ENCODE data around the gene CACNG7.
"Not testable (repeated sequence)": the region's sequence is repeated elsewhere in the genome, so short reads cannot be mapped to it uniquely, and the experiment has no call there.

The CACNG7 gene

GRCh38 chr19:53944416-53944815 lies 35.3 kb downstream of the CACNG7 start:
- Histone ChIP-seq H3K4me3 (ENCODE audit: low read depth in 1 of 2, low read length in 2 of 2) (no peak overlapping the region), H3K9me3 (ENCODE audit: control insufficient read depth in 1 of 2, low read length in 2 of 2) (no peaks in the 10 kb centered on the region), H3K36me3 (ENCODE audit: control insufficient read depth in 1 of 2, insufficient read depth in 2 of 2, low read length in 2 of 2) (no peaks in the 10 kb centered on the region), H3K27ac (ENCODE audit: low read length) (no peak overlapping the region), H3K27me3 (ENCODE audit: low read depth, low read length) (peaks cover 17% of the 10 kb centered on the region), H3K4me1 (ENCODE audit: control insufficient read depth in 1 of 2, insufficient read depth in 2 of 2, low read length in 2 of 2) (peaks cover 0 to 7% of the 10 kb centered on the region in 2 donors)

GRCh38 chr19:53944933-53945332 lies 35.9 kb downstream of the CACNG7 start:
- H3K27ac ChIP-seq (ENCODE audit: low read length), result no peak overlapping the region
- peaks cover 17% of the 10 kb centered on the region for H3K27me3 ChIP-seq (ENCODE audit: low read depth, low read length)
- no peaks in the 10 kb centered on the region for H3K36me3 ChIP-seq (ENCODE audit: control insufficient read depth in 1 of 2, insufficient read depth in 2 of 2, low read length in 2 of 2)
- H3K4me1 ChIP-seq (ENCODE audit: control insufficient read depth in 1 of 2, insufficient read depth in 2 of 2, low read length in 2 of 2), result peaks cover 0 to 7% of the 10 kb centered on the region in 2 donors
- no peak overlapping the region for H3K4me3 ChIP-seq (ENCODE audit: low read depth in 1 of 2, low read length in 2 of 2)
- H3K9me3 ChIP-seq (ENCODE audit: control insufficient read depth in 1 of 2, low read length in 2 of 2), result no peaks in the 10 kb centered on the region

GRCh38 chr19:53945441-53945840 lies 36.4 kb downstream of the CACNG7 start:
- Histone ChIP-seq H3K4me1 (ENCODE audit: control insufficient read depth in 1 of 2, insufficient read depth in 2 of 2, low read length in 2 of 2) (peaks cover 0 to 7% of the 10 kb centered on the region in 2 donors), H3K27me3 (ENCODE audit: low read depth, low read length) (peaks cover 17% of the 10 kb centered on the region), H3K36me3 (ENCODE audit: control insufficient read depth in 1 of 2, insufficient read depth in 2 of 2, low read length in 2 of 2) (no peaks in the 10 kb centered on the region), H3K4me3 (ENCODE audit: low read depth in 1 of 2, low read length in 2 of 2) (no peak overlapping the region), H3K27ac (ENCODE audit: low read length) (no peak overlapping the region), H3K9me3 (ENCODE audit: control insufficient read depth in 1 of 2, low read length in 2 of 2) (no peaks in the 10 kb centered on the region)

- Histone ChIP-seq H3K4me1 (ENCODE audit: control insufficient read depth in 1 of 2, insufficient read depth in 2 of 2, low read length in 2 of 2) (peaks cover 0 to 7% of the 10 kb centered on the region in 2 donors), H3K36me3 (ENCODE audit: control insufficient read depth in 1 of 2, insufficient read depth in 2 of 2, low read length in 2 of 2) (no peaks in the 10 kb centered on the region), H3K27ac (ENCODE audit: low read length) (no peak overlapping the region), H3K9me3 (ENCODE audit: control insufficient read depth in 1 of 2, low read length in 2 of 2) (no peaks in the 10 kb centered on the region), H3K4me3 (ENCODE audit: low read depth in 1 of 2, low read length in 2 of 2) (no peak overlapping the region), H3K27me3 (ENCODE audit: low read depth, low read length) (peaks cover 17% of the 10 kb centered on the region)
These were observed 36.9 kb downstream of the CACNG7 start for GRCh38 chr19:53945998-53946397.

GRCh38 chr19:53947624-53948023 lies 38.5 kb downstream of the CACNG7 start:
- H3K27me3 ChIP-seq (ENCODE audit: low read depth, low read length), result peaks cover 5% of the 10 kb centered on the region

GRCh38 chr19:53948611-53949010 lies 39.5 kb downstream of the CACNG7 start:
- not testable (repeated sequence) for H3K27ac ChIP-seq (ENCODE audit: low read length); H3K4me1 ChIP-seq (ENCODE audit: control insufficient read depth in 1 of 2, insufficient read depth in 2 of 2, low read length in 2 of 2); H3K9me3 ChIP-seq (ENCODE audit: control insufficient read depth in 1 of 2, low read length in 2 of 2); H3K4me3 ChIP-seq (ENCODE audit: low read depth in 1 of 2, low read length in 2 of 2); H3K27me3 ChIP-seq (ENCODE audit: low read depth, low read length); H3K36me3 ChIP-seq (ENCODE audit: control insufficient read depth in 1 of 2, insufficient read depth in 2 of 2, low read length in 2 of 2)

More at GRCh38 chr19:53947624-53948023, 38.5 kb downstream of the CACNG7 start:
- Histone ChIP-seq H3K4me3 (ENCODE audit: low read depth in 1 of 2, low read length in 2 of 2) (no peak overlapping the region), H3K36me3 (ENCODE audit: control insufficient read depth in 1 of 2, insufficient read depth in 2 of 2, low read length in 2 of 2) (no peaks in the 10 kb centered on the region), H3K27ac (ENCODE audit: low read length) (no peak overlapping the region), H3K9me3 (ENCODE audit: control insufficient read depth in 1 of 2, low read length in 2 of 2) (no peaks in the 10 kb centered on the region), H3K4me1 (ENCODE audit: control insufficient read depth in 1 of 2, insufficient read depth in 2 of 2, low read length in 2 of 2) (peaks cover 0 to 3% of the 10 kb centered on the region in 2 donors)

- no peaks in the 10 kb centered on the region for H3K9me3 ChIP-seq (ENCODE audit: control insufficient read depth in 1 of 2, low read length in 2 of 2)
These were observed 42.4 kb downstream of the CACNG7 start for GRCh38 chr19:53951436-53951835.

GRCh38 chr19:53951947-53952346 lies 42.9 kb downstream of the CACNG7 start:
- Histone ChIP-seq H3K4me3 (ENCODE audit: low read depth in 1 of 2, low read length in 2 of 2) (no peak overlapping the region), H3K27me3 (ENCODE audit: low read depth, low read length) (no peaks in the 10 kb centered on the region), H3K9me3 (ENCODE audit: control insufficient read depth in 1 of 2, low read length in 2 of 2) (no peaks in the 10 kb centered on the region), H3K4me1 (ENCODE audit: control insufficient read depth in 1 of 2, insufficient read depth in 2 of 2, low read length in 2 of 2) (no peaks in the 10 kb centered on the region), H3K36me3 (ENCODE audit: control insufficient read depth in 1 of 2, insufficient read depth in 2 of 2, low read length in 2 of 2) (no peaks in the 10 kb centered on the region), H3K27ac (ENCODE audit: low read length) (no peak overlapping the region)

More at GRCh38 chr19:53951436-53951835, 42.4 kb downstream of the CACNG7 start:
- Histone ChIP-seq H3K27me3 (ENCODE audit: low read depth, low read length) (no peaks in the 10 kb centered on the region), H3K36me3 (ENCODE audit: control insufficient read depth in 1 of 2, insufficient read depth in 2 of 2, low read length in 2 of 2) (no peaks in the 10 kb centered on the region), H3K4me3 (ENCODE audit: low read depth in 1 of 2, low read length in 2 of 2) (no peak overlapping the region), H3K4me1 (ENCODE audit: control insufficient read depth in 1 of 2, insufficient read depth in 2 of 2, low read length in 2 of 2) (no peaks in the 10 kb centered on the region), H3K27ac (ENCODE audit: low read length) (no peak overlapping the region)

GRCh38 chr19:53953383-53953782 lies 44.3 kb downstream of the CACNG7 start:
- Histone ChIP-seq H3K4me1 (ENCODE audit: control insufficient read depth in 1 of 2, insufficient read depth in 2 of 2, low read length in 2 of 2) (no peaks in the 10 kb centered on the region), H3K36me3 (ENCODE audit: control insufficient read depth in 1 of 2, insufficient read depth in 2 of 2, low read length in 2 of 2) (no peaks in the 10 kb centered on the region), H3K4me3 (ENCODE audit: low read depth in 1 of 2, low read length in 2 of 2) (no peak overlapping the region), H3K27me3 (ENCODE audit: low read depth, low read length) (peaks cover 12% of the 10 kb centered on the region), H3K9me3 (ENCODE audit: control insufficient read depth in 1 of 2, low read length in 2 of 2) (no peaks in the 10 kb centered on the region), H3K27ac (ENCODE audit: low read length) (no peak overlapping the region)

GRCh38 chr19:53957448-53958167 lies 48.5 kb downstream of the CACNG7 start:
- no peak overlapping the region for H3K27ac ChIP-seq (ENCODE audit: low read length)
- H3K27me3 ChIP-seq (ENCODE audit: low read depth, low read length), result peaks cover 30% of the 10 kb centered on the region

GRCh38 chr19:53958168-53958571 lies 49.1 kb downstream of the CACNG7 start:
- no peak overlapping the region for H3K4me3 ChIP-seq (ENCODE audit: low read depth in 1 of 2, low read length in 2 of 2)
- H3K27me3 ChIP-seq (ENCODE audit: low read depth, low read length), result peaks cover 30% of the 10 kb centered on the region
- H3K36me3 ChIP-seq (ENCODE audit: control insufficient read depth in 1 of 2, insufficient read depth in 2 of 2, low read length in 2 of 2), result no peaks in the 10 kb centered on the region
- no peaks in the 10 kb centered on the region for H3K9me3 ChIP-seq (ENCODE audit: control insufficient read depth in 1 of 2, low read length in 2 of 2)
- no peaks in the 10 kb centered on the region for H3K4me1 ChIP-seq (ENCODE audit: control insufficient read depth in 1 of 2, insufficient read depth in 2 of 2, low read length in 2 of 2)
- no peak overlapping the region for H3K27ac ChIP-seq (ENCODE audit: low read length)

More at GRCh38 chr19:53957448-53958167, 48.5 kb downstream of the CACNG7 start:
- no peaks in the 10 kb centered on the region for H3K4me1 ChIP-seq (ENCODE audit: control insufficient read depth in 1 of 2, insufficient read depth in 2 of 2, low read length in 2 of 2)
- H3K9me3 ChIP-seq (ENCODE audit: control insufficient read depth in 1 of 2, low read length in 2 of 2), result no peaks in the 10 kb centered on the region
- H3K4me3 ChIP-seq (ENCODE audit: low read depth in 1 of 2, low read length in 2 of 2), result no peak overlapping the region
- H3K36me3 ChIP-seq (ENCODE audit: control insufficient read depth in 1 of 2, insufficient read depth in 2 of 2, low read length in 2 of 2), result no peaks in the 10 kb centered on the region
